ENCODE data around the gene FAXDC2. TPM values are rescaled to one million over a fixed set of nuclear protein-coding genes. Genes with fewer than 3 reads are reported as not detected.
A peak's percentile ranks its signal among the peaks of the same experiment; 100 is the strongest.

Gene FAXDC2
- total and polyA plus RNA-seq, 2 of the 13 experiments (the other 11 are each of a cell fraction or from before 2014, with no cell fraction given): 4.7 to 58.8 TPM

DNA sequence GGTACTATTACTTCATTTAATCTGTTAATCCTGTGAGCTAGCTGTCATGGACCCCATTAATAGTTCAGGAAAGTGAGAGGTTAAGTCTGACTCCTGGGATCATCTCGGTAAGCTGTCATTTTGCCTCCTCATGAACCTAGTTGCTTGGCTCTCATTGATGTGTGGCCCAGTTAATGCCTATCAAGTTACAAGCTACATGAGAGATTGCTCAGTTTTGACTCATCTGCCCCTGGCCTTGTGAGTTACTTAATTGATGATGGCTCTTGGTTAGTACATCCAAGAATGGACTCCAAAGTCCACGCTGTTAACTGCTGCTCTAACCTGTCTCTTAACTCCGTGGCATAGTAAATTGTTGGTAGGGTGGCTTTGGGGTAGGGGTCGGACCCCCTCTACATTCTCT, 71.3 kb downstream of the FAXDC2 start (continued):
- TF ChIP-seq, protein P1, sequence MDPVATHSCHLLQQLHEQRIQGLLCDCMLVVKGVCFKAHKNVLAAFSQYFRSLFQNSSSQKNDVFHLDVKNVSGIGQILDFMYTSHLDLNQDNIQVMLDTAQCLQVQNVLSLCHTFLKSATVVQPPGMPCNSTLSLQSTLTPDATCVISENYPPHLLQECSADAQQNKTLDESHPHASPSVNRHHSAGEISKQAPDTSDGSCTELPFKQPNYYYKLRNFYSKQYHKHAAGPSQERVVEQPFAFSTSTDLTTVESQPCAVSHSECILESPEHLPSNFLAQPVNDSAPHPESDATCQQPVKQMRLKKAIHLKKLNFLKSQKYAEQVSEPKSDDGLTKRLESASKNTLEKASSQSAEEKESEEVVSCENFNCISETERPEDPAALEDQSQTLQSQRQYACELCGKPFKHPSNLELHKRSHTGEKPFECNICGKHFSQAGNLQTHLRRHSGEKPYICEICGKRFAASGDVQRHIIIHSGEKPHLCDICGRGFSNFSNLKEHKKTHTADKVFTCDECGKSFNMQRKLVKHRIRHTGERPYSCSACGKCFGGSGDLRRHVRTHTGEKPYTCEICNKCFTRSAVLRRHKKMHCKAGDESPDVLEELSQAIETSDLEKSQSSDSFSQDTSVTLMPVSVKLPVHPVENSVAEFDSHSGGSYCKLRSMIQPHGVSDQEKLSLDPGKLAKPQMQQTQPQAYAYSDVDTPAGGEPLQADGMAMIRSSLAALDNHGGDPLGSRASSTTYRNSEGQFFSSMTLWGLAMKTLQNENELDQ (CRISPR knock-in tag; IDR thresholded peaks at IDR 0.05; ENCODE audit: borderline replicate concordance): no peak
- TF ChIP-seq, protein P2, sequence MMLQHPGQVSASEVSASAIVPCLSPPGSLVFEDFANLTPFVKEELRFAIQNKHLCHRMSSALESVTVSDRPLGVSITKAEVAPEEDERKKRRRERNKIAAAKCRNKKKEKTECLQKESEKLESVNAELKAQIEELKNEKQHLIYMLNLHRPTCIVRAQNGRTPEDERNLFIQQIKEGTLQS (CRISPR knock-in tag; IDR thresholded peaks at IDR 0.05): 0 out of 2 replicates have a peak, but pooled peaks have one; percentile 16
- TF ChIP-seq SAFB2 (CRISPR knock-in tag; IDR thresholded peaks at IDR 0.05; ENCODE audit: borderline replicate concordance, low read depth) (no peak), HNRNPUL1 (IDR thresholded peaks at IDR 0.05; ENCODE audit: low read depth, low read length) (no peak), NFE2 (CRISPR knock-in tag; IDR thresholded peaks at IDR 0.05) (no peak), ZNF451 (CRISPR knock-in tag; IDR thresholded peaks at IDR 0.05) (no peak), RELA (CRISPR knock-in tag; IDR thresholded peaks at IDR 0.05) (no peak), NR2F2 (IDR thresholded peaks at IDR 0.05; ENCODE audit: borderline replicate concordance, low read depth) (no peak), BCL6 (CRISPR knock-in tag; IDR thresholded peaks at IDR 0.05) (peak; percentile 37; the same call in 1 of the 2 replicates), SP140L (CRISPR knock-in tag; IDR thresholded peaks at IDR 0.05; ENCODE audit: borderline replicate concordance) (no peak), DNMT1 (CRISPR knock-in tag; IDR thresholded peaks at IDR 0.05) (no peak), ZNF709 (CRISPR knock-in tag; IDR thresholded peaks at IDR 0.05) (no peak), ZNF256 (CRISPR knock-in tag; conservative IDR thresholded peaks at IDR 0.05) (no peak), DR1 (CRISPR knock-in tag; IDR thresholded peaks at IDR 0.05) (no peak), GTF2F1 (IDR thresholded peaks at IDR 0.05; ENCODE audit: low read length) (no peak), TOPORS (CRISPR knock-in tag; IDR thresholded peaks at IDR 0.05) (no peak), FLYWCH1 (CRISPR knock-in tag; IDR thresholded peaks at IDR 0.05) (no peak), KLF15 (CRISPR knock-in tag; IDR thresholded peaks at IDR 0.05; ENCODE audit: borderline replicate concordance) (no peak), HNF4G (IDR thresholded peaks at IDR 0.05; ENCODE audit: borderline replicate concordance, low read depth, low read length) (0 out of 2 replicates have a peak, but pooled peaks have one; percentile 15), HNF4G (CRISPR knock-in tag; IDR thresholded peaks at IDR 0.05; ENCODE audit: borderline replicate concordance, low read depth) (no peak)
- TF ChIP-seq, protein P3, sequence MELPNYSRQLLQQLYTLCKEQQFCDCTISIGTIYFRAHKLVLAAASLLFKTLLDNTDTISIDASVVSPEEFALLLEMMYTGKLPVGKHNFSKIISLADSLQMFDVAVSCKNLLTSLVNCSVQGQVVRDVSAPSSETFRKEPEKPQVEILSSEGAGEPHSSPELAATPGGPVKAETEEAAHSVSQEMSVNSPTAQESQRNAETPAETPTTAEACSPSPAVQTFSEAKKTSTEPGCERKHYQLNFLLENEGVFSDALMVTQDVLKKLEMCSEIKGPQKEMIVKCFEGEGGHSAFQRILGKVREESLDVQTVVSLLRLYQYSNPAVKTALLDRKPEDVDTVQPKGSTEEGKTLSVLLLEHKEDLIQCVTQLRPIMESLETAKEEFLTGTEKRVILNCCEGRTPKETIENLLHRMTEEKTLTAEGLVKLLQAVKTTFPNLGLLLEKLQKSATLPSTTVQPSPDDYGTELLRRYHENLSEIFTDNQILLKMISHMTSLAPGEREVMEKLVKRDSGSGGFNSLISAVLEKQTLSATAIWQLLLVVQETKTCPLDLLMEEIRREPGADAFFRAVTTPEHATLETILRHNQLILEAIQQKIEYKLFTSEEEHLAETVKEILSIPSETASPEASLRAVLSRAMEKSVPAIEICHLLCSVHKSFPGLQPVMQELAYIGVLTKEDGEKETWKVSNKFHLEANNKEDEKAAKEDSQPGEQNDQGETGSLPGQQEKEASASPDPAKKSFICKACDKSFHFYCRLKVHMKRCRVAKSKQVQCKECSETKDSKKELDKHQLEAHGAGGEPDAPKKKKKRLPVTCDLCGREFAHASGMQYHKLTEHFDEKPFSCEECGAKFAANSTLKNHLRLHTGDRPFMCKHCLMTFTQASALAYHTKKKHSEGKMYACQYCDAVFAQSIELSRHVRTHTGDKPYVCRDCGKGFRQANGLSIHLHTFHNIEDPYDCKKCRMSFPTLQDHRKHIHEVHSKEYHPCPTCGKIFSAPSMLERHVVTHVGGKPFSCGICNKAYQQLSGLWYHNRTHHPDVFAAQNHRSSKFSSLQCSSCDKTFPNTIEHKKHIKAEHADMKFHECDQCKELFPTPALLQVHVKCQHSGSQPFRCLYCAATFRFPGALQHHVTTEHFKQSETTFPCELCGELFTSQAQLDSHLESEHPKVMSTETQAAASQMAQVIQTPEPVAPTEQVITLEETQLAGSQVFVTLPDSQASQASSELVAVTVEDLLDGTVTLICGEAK (IDR thresholded peaks at IDR 0.05): no peak
- TF ChIP-seq, protein P3 (CRISPR knock-in tag; IDR thresholded peaks at IDR 0.05): no peak

All from HepG2 (cell line).